Lower lobe of right lung (tissue), 2 donors: ENCODE measurements around the gene OMD. TPM values are rescaled to one million over a fixed set of nuclear protein-coding genes. Genes with fewer than 3 reads are reported as not detected.

Source experiments
- ATAC-seq, 2 donors: fragments of 200-7000 bp; cut with Tn5 transposase; one replicate each; pipeline ENCODE4 v1.9.1; 2020 to 2022; ENCODE audit warnings: mild to moderate bottlenecking in 2 of 2, moderate library complexity in 2 of 2
- DNase-seq: peaks from one replicate; pipeline ENCODE4 v3.0.0-alpha.2; 2020
- H3K27ac ChIP-seq: fragments of 200-600 bp; one replicate; pipeline ENCODE4 v1.8.0; 2022
- H3K27me3 ChIP-seq: fragments of 200-600 bp; one replicate; pipeline ENCODE4 v1.8.0; 2022; ENCODE audit warnings: low read depth
- H3K36me3 ChIP-seq: fragments of 200-600 bp; one replicate; pipeline ENCODE4 v1.8.0; 2022; ENCODE audit warnings: mild to moderate bottlenecking
- H3K4me1 ChIP-seq: fragments of 200-600 bp; one replicate; pipeline ENCODE4 v1.8.0; 2022
- H3K4me3 ChIP-seq: fragments of 200-600 bp; one replicate; pipeline ENCODE4 v1.8.0; 2022; ENCODE audit warnings: mild to moderate bottlenecking
- H3K9me3 ChIP-seq: fragments of 200-600 bp; one replicate; pipeline ENCODE4 v1.8.0; 2022
- intact Hi-C: fragments of 100-400 bp; cut with DNase I; formaldehyde crosslinking; loops from one replicate; pipeline ENCODE4 v1.11.0; 2022
- total RNA-seq: library from RNA; stranded (reverse); fragmentation: NEBNext Ultra II Directional; extraction: Animal tissue kit (Norgen Biotek cat#: 25700); gene quantifications from one replicate; pipeline ENCODE4 v1.2.1, GENCODE V29; 2021
- TF ChIP-seq, protein P1 (sequence below): fragments of 200-600 bp; IDR thresholded peaks from one replicate; pipeline ENCODE4 v1.8.0; 2022; ENCODE audit warnings: antibody characterized with exemption, mild to moderate bottlenecking
- donor health status: DM: no; HTN: yes; CAD: no; lungs with severe emphysema.

Gene OMD
- total RNA-seq, 1 donor from 2014 or later, result 4.1 TPM

DNA sequence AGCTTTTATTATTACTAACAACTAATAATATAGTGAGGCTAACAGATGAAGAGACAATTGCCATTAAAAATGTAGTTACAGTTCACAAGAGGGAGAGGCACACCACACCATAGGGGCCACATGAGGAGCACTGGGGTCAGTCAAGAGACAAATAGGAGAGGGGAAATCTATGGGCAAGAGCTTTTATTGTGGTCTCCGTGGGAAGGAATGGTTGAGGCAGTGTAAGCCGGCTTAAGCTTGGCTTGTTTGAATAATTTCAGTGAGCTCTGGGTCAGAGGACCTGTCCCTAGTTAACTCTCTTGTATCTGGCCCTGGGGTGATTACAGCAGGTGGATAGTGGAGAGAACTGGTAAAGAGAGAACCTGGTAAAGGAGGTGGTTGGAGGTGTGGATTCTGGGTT is 55.2 kb downstream of the OMD start:
- Histone ChIP-seq H3K4me3 (no peak overlapping the region), H3K27me3 (no peaks in the 10 kb centered on the region), H3K36me3 (no peaks in the 10 kb centered on the region), H3K4me1 (no peaks in the 10 kb centered on the region), H3K9me3 (peaks cover 15% of the 10 kb centered on the region), H3K27ac (no peak overlapping the region)
- intact Hi-C loops, result no loop called here
- DNase-seq, result no peak
- ATAC-seq, result no peak
- TF ChIP-seq, protein P1, sequence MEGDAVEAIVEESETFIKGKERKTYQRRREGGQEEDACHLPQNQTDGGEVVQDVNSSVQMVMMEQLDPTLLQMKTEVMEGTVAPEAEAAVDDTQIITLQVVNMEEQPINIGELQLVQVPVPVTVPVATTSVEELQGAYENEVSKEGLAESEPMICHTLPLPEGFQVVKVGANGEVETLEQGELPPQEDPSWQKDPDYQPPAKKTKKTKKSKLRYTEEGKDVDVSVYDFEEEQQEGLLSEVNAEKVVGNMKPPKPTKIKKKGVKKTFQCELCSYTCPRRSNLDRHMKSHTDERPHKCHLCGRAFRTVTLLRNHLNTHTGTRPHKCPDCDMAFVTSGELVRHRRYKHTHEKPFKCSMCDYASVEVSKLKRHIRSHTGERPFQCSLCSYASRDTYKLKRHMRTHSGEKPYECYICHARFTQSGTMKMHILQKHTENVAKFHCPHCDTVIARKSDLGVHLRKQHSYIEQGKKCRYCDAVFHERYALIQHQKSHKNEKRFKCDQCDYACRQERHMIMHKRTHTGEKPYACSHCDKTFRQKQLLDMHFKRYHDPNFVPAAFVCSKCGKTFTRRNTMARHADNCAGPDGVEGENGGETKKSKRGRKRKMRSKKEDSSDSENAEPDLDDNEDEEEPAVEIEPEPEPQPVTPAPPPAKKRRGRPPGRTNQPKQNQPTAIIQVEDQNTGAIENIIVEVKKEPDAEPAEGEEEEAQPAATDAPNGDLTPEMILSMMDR, result no peak

Other genes starting within 250 kb of the OMD start
- gene IARS1, start 130.8 kb downstream of the OMD start, total RNA-seq, result 74.2 TPM
- gene NOL8, start 99.1 kb downstream of the OMD start, total RNA-seq, result 38.5 TPM
- 4.3 TPM for gene CENPP, start 98.5 kb downstream of the OMD start, total RNA-seq
- 15.3 TPM for gene OGN, start 19.9 kb downstream of the OMD start, total RNA-seq
- 2.3 TPM for gene ASPN, start 58.0 kb upstream of the OMD start, total RNA-seq
- 9.4 TPM for gene ECM2, start 111.5 kb upstream of the OMD start, total RNA-seq
- 7.3 TPM for gene IPPK, start 245.7 kb upstream of the OMD start, total RNA-seq